ENCODE results near the gene RNGTT. TPM values are rescaled to one million over a fixed set of nuclear protein-coding genes. Genes with fewer than 3 reads are reported as not detected.

Gene RNGTT
- total and polyA plus RNA-seq, 4 donors = 13.1 to 34.4 (median 20.9) TPM

DNA sequence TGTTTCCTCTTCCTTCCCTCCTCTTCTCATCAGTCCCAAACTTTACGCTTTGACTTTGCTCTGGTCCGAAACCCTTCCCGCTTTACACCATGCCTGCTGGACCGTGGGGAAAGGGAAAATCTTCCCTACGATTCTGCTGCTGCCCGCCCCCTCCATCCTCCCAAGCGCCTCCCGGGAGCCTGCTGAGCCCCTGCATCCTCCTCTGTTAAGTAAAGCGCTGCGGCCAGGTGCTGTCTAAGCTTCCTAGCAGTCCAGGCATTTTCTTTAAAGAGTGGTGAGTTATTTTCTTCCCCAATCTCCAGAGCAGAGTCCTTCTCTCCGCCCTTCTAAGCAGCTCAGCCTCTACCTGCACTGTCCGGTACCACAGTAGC lies 376.3 kb downstream of the RNGTT start:
- H3K9me3 ChIP-seq (ENCODE audit: control insufficient read depth, insufficient read depth, low read length) = no peaks in the 10 kb centered on the region
- no peak overlapping the region for H3K4me3 ChIP-seq (ENCODE audit: low read depth, low read length)
- H3K27me3 ChIP-seq (ENCODE audit: control insufficient read depth, insufficient read depth, low read length) = peaks cover 3% of the 10 kb centered on the region
- 56% methylated on average over 4 of the region's 12 CpGs for WGBS (ENCODE audit: insufficient coverage)
- no peak overlapping the region for H3K27ac ChIP-seq (ENCODE audit: low read depth, low read length)
- no peak for DNase-seq (ENCODE audit: low read depth in 4 of 6, low spot score in 6 of 6)
- H3K4me1 ChIP-seq (ENCODE audit: control insufficient read depth, insufficient read depth, low read length) = peaks cover 34% of the 10 kb centered on the region
- H3K36me3 ChIP-seq (ENCODE audit: control insufficient read depth, insufficient read depth, low read length) = no peaks in the 10 kb centered on the region

DNA sequence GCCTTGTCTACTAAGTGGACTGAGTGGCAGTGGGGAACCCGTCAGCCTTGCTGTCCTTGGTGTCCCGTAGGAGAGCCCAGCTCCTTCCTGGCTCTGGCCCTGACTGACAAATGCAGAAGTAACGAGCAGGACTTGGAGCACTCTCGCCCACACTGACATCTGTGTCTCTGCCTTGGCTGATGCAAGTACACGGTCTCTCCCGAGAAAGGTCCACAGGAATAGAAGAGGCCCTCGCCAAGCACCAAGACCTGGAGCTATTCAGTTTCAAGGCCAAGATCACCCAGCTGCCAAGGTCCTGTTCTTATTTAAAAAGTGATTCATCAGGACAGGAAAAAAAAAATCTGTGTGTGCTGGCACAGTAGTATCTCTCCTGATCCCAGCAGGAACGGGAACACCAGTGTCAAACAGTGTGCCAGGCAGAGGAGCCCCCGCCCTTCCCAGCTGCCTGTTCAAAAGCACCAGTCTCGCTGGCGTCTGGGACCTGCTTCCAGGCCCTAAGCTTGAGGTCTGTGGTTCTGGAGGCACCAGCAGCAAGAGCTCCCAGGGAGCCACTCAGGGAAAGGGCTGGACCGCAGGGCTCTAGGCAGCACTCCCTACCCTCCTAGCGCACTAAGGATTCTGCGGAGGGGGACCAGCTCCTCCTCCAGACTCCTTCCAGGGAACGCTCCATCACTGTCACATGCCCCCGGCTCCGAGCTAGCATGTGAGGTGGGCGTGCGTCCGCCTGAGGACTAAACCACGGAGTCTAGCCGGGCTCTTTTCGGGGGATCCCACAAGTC lies 376.9 kb downstream of the RNGTT start:
- Histone ChIP-seq H3K27ac (ENCODE audit: low read depth, low read length) (no peak overlapping the region), H3K4me3 (ENCODE audit: low read depth, low read length) (no peak overlapping the region), H3K36me3 (ENCODE audit: control insufficient read depth, insufficient read depth, low read length) (no peaks in the 10 kb centered on the region), H3K9me3 (ENCODE audit: control insufficient read depth, insufficient read depth, low read length) (no peaks in the 10 kb centered on the region), H3K4me1 (ENCODE audit: control insufficient read depth, insufficient read depth, low read length) (peaks cover 34% of the 10 kb centered on the region), H3K27me3 (ENCODE audit: control insufficient read depth, insufficient read depth, low read length) (peaks cover 3% of the 10 kb centered on the region)
- 55% methylated on average over 23 of the region's 23 CpGs for WGBS (ENCODE audit: insufficient coverage)
- peak in 1 of 6 donors; percentile 66 for DNase-seq (ENCODE audit: low read depth in 4 of 6, low spot score in 6 of 6)

DNA sequence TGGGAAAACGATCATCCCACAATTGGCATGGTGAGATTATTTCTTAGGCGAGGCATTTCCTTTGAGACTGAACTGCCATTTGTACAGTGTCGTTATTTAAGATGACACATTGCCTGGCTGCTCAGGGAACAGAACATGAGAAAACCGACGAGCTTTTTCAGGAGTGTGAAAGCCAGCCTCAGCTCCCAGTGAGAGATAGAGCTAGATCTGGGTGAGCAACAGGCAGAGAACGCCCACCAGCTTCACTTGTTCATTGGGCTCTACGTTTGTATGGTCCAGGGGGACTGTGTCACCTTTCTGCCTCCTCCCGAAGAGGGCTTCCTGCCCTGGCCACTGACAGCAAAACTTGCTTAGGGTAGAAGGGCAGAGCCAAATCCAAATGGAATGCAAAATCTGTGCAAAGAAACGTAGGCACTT lies 378.1 kb downstream of the RNGTT start:
- WGBS (ENCODE audit: insufficient coverage) = 52% methylated on average over 9 of the region's 9 CpGs
- Histone ChIP-seq H3K4me1 (ENCODE audit: control insufficient read depth, insufficient read depth, low read length) (peaks cover 34% of the 10 kb centered on the region), H3K27me3 (ENCODE audit: control insufficient read depth, insufficient read depth, low read length) (peaks cover 3% of the 10 kb centered on the region), H3K9me3 (ENCODE audit: control insufficient read depth, insufficient read depth, low read length) (no peaks in the 10 kb centered on the region), H3K27ac (ENCODE audit: low read depth, low read length) (no peak overlapping the region), H3K4me3 (ENCODE audit: low read depth, low read length) (no peak overlapping the region), H3K36me3 (ENCODE audit: control insufficient read depth, insufficient read depth, low read length) (no peaks in the 10 kb centered on the region)
- no peak for DNase-seq (ENCODE audit: low read depth in 4 of 6, low spot score in 6 of 6)

DNA sequence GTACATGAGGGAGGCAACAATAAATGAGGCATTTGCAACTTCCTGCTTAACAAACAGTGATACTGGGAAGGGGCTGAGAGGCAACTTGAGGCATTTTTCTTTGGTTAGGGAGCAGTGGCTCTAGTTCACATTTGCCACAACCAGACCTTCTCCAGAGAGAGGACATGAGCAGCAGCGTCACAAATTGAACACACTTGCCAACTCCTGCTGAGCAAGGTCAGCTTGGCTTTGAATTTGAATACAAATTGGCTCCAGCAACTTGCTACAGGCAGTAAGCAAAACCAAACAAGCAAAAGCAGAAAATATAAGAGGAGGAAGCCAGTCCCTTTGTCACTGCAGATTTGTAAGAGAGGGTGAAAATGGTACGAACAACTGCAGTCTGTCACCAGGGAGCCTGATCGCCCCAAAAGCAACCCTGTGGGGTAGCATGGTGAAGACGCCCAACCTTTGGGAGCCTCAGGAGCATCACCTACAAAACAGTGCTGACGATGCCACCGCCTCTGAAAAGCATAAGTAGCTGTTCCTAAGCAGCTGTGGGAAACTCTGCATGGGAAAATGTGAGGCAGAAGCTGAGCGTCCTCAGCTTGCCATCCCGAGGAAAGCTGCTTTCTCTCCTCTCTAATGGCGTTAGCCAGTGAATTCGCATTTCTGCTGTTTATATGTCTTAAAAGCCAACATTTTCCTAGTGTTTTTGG lies 378.7 kb downstream of the RNGTT start:
- H3K27me3 ChIP-seq (ENCODE audit: control insufficient read depth, insufficient read depth, low read length) = peaks cover 3% of the 10 kb centered on the region
- H3K4me3 ChIP-seq (ENCODE audit: low read depth, low read length) = no peak overlapping the region
- peak in 3 of 6 donors; percentile 22 to 74 (median 67) for DNase-seq (ENCODE audit: low read depth in 4 of 6, low spot score in 6 of 6)
- H3K27ac ChIP-seq (ENCODE audit: low read depth, low read length) = no peak overlapping the region
- H3K4me1 ChIP-seq (ENCODE audit: control insufficient read depth, insufficient read depth, low read length) = peaks cover 34% of the 10 kb centered on the region
- no peaks in the 10 kb centered on the region for H3K36me3 ChIP-seq (ENCODE audit: control insufficient read depth, insufficient read depth, low read length)
- WGBS (ENCODE audit: insufficient coverage) = 21% methylated on average over 6 of the region's 10 CpGs
- H3K9me3 ChIP-seq (ENCODE audit: control insufficient read depth, insufficient read depth, low read length) = no peaks in the 10 kb centered on the region

DNA sequence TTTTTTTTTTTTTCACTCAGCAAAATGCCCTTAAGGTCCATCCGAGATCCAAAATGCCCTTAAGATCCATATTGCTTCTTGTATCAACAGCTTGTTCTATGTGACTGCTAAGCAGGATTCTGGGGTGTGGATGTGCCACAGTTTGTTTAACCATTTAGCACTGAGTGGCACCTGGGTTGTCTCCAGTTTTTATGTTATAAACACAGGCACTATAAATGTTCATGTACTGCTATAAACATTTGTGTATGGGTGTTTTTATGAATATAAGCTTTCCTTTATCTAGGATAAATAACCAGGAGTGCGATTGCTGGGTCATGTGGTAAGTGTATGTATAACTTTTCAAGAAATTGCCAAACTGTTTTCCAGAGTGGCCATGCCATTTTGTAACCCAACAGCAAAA lies 386.0 kb downstream of the RNGTT start:
- Histone ChIP-seq H3K9me3 (ENCODE audit: control insufficient read depth, insufficient read depth, low read length) (no peaks in the 10 kb centered on the region), H3K4me1 (ENCODE audit: control insufficient read depth, insufficient read depth, low read length) (peaks cover 8% of the 10 kb centered on the region), H3K27me3 (ENCODE audit: control insufficient read depth, insufficient read depth, low read length) (no peaks in the 10 kb centered on the region), H3K4me3 (ENCODE audit: low read depth, low read length) (no peak overlapping the region), H3K27ac (ENCODE audit: low read depth, low read length) (no peak overlapping the region), H3K36me3 (ENCODE audit: control insufficient read depth, insufficient read depth, low read length) (no peaks in the 10 kb centered on the region)
- DNase-seq (ENCODE audit: low read depth in 4 of 6, low spot score in 6 of 6) = no peak
- WGBS (ENCODE audit: insufficient coverage) = no CpG with 5 or more reads among the region's 2 CpGs

DNA sequence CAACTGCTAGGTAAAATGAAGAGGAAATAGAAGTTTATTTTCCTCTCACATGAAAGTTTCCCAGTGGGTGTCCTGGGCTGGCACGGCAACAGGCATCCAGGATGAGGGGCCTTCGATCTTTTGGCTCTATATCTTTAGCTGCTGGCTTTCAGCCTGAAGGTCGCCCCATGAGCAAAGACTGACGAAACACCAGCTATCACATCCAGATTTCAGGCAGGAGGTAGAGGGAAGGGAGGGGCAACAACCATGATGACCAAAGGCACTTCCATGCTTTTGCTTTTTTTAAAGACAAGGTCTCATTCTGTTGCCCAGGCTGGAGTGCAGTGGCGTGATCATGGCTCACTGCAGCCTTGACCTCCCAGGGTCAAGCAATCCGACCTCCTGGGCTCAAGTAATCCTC lies 387.9 kb downstream of the RNGTT start:
- 54% methylated on average over 3 of the region's 6 CpGs for WGBS (ENCODE audit: insufficient coverage)
- Histone ChIP-seq H3K4me3 (ENCODE audit: low read depth, low read length) (no peak overlapping the region), H3K36me3 (ENCODE audit: control insufficient read depth, insufficient read depth, low read length) (no peaks in the 10 kb centered on the region), H3K9me3 (ENCODE audit: control insufficient read depth, insufficient read depth, low read length) (no peaks in the 10 kb centered on the region), H3K27ac (ENCODE audit: low read depth, low read length) (no peak overlapping the region), H3K27me3 (ENCODE audit: control insufficient read depth, insufficient read depth, low read length) (no peaks in the 10 kb centered on the region), H3K4me1 (ENCODE audit: control insufficient read depth, insufficient read depth, low read length) (peaks cover 8% of the 10 kb centered on the region)
- no peak for DNase-seq (ENCODE audit: low read depth in 4 of 6, low spot score in 6 of 6)

DNA sequence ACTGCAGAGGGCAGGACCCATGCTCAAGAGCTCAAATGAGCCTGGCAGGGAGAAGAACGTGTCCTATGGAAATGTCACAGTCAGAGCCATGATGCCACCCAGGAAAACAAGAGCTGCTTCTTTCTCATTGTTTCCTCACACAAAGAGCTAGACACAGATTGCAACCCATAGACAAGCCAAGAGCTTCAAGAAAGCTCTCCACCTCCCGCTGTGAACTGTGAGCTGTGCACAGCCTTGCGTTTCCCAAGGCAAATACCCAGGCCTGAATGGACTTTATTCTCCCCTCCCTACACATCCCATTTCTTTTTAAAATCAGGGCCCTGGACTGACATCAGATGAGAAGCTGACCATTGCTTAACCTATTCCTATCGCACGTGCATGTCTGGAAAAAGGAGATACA lies 388.8 kb downstream of the RNGTT start:
- Histone ChIP-seq H3K27ac (ENCODE audit: low read depth, low read length) (no peak overlapping the region), H3K9me3 (ENCODE audit: control insufficient read depth, insufficient read depth, low read length) (peaks cover 6% of the 10 kb centered on the region), H3K27me3 (ENCODE audit: control insufficient read depth, insufficient read depth, low read length) (no peaks in the 10 kb centered on the region), H3K4me1 (ENCODE audit: control insufficient read depth, insufficient read depth, low read length) (peaks cover 8% of the 10 kb centered on the region), H3K36me3 (ENCODE audit: control insufficient read depth, insufficient read depth, low read length) (no peaks in the 10 kb centered on the region), H3K4me3 (ENCODE audit: low read depth, low read length) (no peak overlapping the region)
- 65% methylated on average over 3 of the region's 5 CpGs for whole genome bisulfite sequencing (ENCODE audit: insufficient coverage)
- DNase-seq (ENCODE audit: low read depth in 4 of 6, low spot score in 6 of 6) = no peak

DNA sequence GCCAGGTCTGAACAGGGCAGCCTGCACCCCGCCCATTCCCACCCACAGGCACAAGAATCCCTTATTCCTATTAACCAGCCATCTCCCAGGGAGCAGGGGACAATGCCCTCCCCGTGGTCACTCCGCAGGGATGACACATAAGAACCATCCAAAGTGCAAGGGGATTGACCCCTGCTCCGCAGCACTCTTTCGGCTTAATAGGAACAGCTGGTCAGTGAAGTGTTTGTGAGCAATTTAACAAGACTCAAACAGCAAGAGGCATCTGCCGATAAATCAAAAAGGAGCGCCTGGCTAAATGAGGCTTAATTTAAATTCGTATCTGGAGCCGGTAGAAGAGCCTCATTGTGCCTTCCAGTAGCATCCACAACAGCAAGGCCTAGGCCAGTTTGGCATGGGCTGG lies 389.4 kb downstream of the RNGTT start:
- peaks cover 8% of the 10 kb centered on the region for H3K9me3 ChIP-seq (ENCODE audit: control insufficient read depth, insufficient read depth, low read length)
- H3K36me3 ChIP-seq (ENCODE audit: control insufficient read depth, insufficient read depth, low read length) = no peaks in the 10 kb centered on the region
- H3K4me3 ChIP-seq (ENCODE audit: low read depth, low read length) = no peak overlapping the region
- H3K4me1 ChIP-seq (ENCODE audit: control insufficient read depth, insufficient read depth, low read length) = peaks cover 8% of the 10 kb centered on the region
- 25% methylated on average over 7 of the region's 9 CpGs for WGBS (ENCODE audit: insufficient coverage)
- no peak overlapping the region for H3K27ac ChIP-seq (ENCODE audit: low read depth, low read length)
- H3K27me3 ChIP-seq (ENCODE audit: control insufficient read depth, insufficient read depth, low read length) = no peaks in the 10 kb centered on the region
- peak in 1 of 6 donors; percentile 45 for DNase-seq (ENCODE audit: low read depth in 4 of 6, low spot score in 6 of 6)

DNA sequence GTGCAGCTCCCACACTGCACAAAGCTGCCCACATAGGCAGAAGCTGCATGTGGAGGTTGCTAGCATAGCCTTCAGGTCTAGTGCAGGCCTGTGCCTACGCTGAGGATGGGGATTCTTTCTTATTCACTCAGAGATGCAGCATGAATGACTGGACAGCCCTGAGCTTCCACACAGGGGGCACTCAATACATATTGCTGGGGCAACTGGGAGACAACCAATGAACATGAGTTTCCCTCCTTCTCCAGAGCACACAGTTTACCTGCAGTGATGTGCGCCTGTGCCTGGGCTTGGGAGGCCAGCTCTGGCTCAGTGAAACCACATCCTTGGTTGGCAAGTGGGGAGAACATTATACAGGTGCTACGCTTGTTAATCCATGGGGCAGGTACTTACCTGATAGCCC lies 389.9 kb downstream of the RNGTT start:
- no peak overlapping the region for H3K4me3 ChIP-seq (ENCODE audit: low read depth, low read length)
- 67% methylated on average over 3 of the region's 3 CpGs for WGBS (ENCODE audit: insufficient coverage)
- no peak for DNase-seq (ENCODE audit: low read depth in 4 of 6, low spot score in 6 of 6)
- H3K27me3 ChIP-seq (ENCODE audit: control insufficient read depth, insufficient read depth, low read length) = no peaks in the 10 kb centered on the region
- H3K27ac ChIP-seq (ENCODE audit: low read depth, low read length) = no peak overlapping the region
- H3K4me1 ChIP-seq (ENCODE audit: control insufficient read depth, insufficient read depth, low read length) = peaks cover 8% of the 10 kb centered on the region
- H3K9me3 ChIP-seq (ENCODE audit: control insufficient read depth, insufficient read depth, low read length) = peaks cover 8% of the 10 kb centered on the region
- no peaks in the 10 kb centered on the region for H3K36me3 ChIP-seq (ENCODE audit: control insufficient read depth, insufficient read depth, low read length)
